Activated naive CD4-positive, alpha-beta T cell treated with anti-CD3 and anti-CD28 coated beads, Interleukin-2, amount 50 U/mL, for 72 hours (primary cell): ENCODE data around the gene SLC26A2. TPM values are rescaled to one million over a fixed set of nuclear protein-coding genes. Genes with fewer than 3 reads are reported as not detected.
A peak's percentile ranks its signal among the peaks of the same experiment; 100 is the strongest.

Source experiments
- ATAC-seq, 2 donors: fragments of 150-1000 bp; cut with Tn5 transposase; 2 replicates each; pipeline ENCODE4 v1.10.0; 2021; ENCODE audit warnings: mild to moderate bottlenecking in 2 of 2, moderate library complexity in 2 of 2
- DNase-seq, 2 donors: peaks; one replicate each; pipeline ENCODE4 v3.0.0; 2021 to 2022; ENCODE audit warnings: low spot score in 2 of 2
- H3K27ac Mint-ChIP-seq, 2 donors: one replicate each; pipeline ENCODE4 v1.8.0; 2022; ENCODE audit warnings: mild to moderate bottlenecking in 2 of 2, mixed read lengths in 2 of 2
- H3K36me3 Mint-ChIP-seq, 2 donors: one replicate each; pipeline ENCODE4 v1.8.0; 2022; ENCODE audit warnings: mixed read lengths in 2 of 2
- H3K9me3 Mint-ChIP-seq, 2 donors: one replicate each; pipeline ENCODE4 v1.8.0; 2022; ENCODE audit warnings: mixed read lengths in 2 of 2
- total RNA-seq, 2 donors: library from RNA; stranded (reverse); gene quantifications; one replicate each; pipeline ENCODE4 v1.2.3, GENCODE V29; 2022

The SLC26A2 gene
- total RNA-seq, 2 donors from 2014 or later, result 3.9 to 8.4 TPM

DNA sequence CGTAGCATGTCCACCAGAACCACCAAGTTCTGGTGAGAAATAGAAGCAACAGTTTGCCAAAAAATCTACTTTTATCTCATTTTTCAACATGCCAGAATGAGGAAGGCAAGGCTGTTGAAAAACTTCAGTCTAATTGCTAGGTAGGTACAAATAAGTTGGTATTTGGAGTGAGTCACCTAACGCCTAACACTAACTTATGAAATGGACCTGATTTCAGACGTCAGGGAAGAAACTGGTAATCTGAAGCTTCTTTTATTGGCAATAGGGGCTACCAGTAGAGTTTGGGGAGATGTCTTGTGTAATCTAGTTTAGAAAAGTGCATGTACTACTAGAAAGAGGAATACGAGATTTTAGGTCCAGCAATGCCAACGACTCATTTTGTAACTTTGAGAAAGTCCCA, 11.6 kb upstream of the SLC26A2 start:
- H3K9me3 Mint-ChIP-seq, result no peaks in the 10 kb centered on the region
- DNase-seq, result no peak
- no peaks in the 10 kb centered on the region for H3K36me3 Mint-ChIP-seq
- ATAC-seq, result no peak
- H3K27ac Mint-ChIP-seq, result no peak overlapping the region

DNA sequence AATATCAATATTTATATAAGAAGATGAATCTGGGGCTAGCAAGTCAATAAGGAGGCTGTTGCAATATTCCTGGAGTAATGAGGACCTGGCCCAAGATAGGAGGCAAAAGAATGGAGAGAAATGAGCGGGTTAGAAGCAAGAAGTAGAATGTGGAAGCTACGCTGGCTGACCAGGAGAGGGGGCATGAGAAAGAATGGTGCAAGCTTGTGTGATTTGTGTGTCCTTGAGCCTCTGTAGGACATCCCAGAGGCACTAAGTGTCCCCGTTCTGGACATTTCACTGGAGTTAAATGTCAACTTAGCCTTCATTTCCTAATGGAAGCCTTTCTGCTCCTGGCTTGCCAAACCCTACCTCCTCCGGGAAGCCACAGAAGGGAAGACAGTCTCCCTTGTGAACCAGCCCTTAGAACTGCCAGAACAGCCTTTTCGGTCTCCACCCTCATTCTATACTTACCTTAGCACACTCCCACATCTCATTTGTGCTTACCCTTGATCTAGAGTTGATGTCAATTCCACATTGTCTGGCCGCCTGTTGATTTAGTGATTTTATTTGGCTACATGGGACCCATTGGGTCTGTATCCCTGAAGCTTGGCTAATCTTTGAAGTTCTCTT, 9.3 kb upstream of the SLC26A2 start:
- H3K9me3 Mint-ChIP-seq, result no peaks in the 10 kb centered on the region
- no peak overlapping the region for H3K27ac Mint-ChIP-seq
- H3K36me3 Mint-ChIP-seq, result no peaks in the 10 kb centered on the region
- ATAC-seq (no peak), DNase-seq (no peak)

DNA sequence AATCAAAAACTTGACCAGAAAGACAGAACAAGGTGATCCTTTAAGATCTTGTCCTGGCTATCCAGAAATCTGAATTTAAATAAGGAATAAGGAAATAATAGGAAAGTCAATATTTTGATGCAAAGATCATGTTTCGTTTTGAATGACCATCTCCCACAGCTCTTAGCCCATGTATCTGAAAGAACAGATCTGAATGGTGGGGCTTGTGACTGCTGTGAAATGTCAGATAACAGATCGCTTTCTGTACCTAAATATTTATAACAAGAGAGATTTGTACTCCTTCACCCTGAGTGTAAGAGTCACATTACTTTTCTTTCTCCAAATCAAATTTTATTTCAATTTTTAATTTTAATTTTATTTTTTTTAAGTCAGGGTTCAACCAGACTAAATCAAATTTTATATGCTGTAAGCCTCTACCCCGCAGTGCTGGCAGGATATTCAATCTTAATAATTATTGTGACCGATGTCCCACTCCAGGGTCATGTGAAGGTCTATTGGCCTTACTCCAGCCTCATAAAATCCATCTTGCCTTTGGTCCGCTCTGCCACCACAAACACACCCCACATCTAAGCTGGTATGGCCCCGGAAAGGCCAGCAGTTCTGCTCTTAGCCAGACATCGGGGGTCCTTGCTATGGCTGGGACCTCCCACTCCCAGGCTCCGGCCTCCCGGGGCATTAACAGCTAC, 7.0 kb upstream of the SLC26A2 start:
- DNase-seq, result no peak
- no peaks in the 10 kb centered on the region for H3K36me3 Mint-ChIP-seq
- no peak overlapping the region for H3K27ac Mint-ChIP-seq
- no peaks in the 10 kb centered on the region for H3K9me3 Mint-ChIP-seq
- ATAC-seq, result no peak

DNA sequence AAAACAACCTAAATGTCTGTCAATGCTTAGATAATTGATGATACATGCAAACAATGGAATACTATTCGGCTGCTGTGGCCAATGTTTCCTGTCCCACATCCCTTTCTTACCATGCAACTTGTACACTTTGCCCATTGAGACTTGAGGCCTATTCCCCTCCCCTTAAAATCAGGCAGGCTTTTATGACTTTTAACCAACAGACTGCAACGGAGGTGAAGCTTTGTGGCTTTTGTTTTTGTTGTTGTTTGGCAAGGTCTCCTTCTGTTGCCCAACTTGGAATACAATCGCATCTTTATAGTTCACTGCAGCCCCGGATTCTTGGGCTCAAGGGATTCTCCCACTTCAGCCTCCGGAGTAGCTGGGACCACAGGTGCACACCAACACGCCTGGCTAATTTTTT, 5.8 kb upstream of the SLC26A2 start:
- Mint-ChIP-seq H3K27ac (no peak overlapping the region), H3K36me3 (peaks cover 0 to 4% of the 10 kb centered on the region in 2 donors), H3K9me3 (no peaks in the 10 kb centered on the region)
- DNase-seq, result no peak
- ATAC-seq, result no peak

DNA sequence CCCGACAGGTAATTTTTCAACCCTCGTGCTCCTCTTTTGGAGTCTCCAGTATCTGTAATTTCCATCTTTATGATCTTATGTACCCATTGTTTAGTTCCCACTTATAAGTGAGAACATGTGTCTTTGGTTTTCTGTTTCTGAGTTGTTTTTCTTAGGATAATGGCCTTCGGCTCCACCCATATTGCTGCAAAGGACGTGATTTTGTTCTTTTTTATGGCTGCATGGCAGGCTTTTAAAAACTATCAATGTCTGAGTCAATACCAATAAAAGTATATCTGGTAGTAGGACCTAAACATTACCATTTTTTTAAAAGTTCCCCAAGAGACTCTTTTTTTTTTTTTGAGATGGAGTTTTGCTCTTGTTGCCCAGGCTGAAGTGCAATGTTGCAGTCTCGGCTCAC, 3.9 kb upstream of the SLC26A2 start:
- ATAC-seq, result no peak
- Mint-ChIP-seq H3K27ac (no peak overlapping the region), H3K36me3 (peaks cover 0 to 9% of the 10 kb centered on the region in 2 donors), H3K9me3 (no peaks in the 10 kb centered on the region)
- DNase-seq, result no peak

DNA sequence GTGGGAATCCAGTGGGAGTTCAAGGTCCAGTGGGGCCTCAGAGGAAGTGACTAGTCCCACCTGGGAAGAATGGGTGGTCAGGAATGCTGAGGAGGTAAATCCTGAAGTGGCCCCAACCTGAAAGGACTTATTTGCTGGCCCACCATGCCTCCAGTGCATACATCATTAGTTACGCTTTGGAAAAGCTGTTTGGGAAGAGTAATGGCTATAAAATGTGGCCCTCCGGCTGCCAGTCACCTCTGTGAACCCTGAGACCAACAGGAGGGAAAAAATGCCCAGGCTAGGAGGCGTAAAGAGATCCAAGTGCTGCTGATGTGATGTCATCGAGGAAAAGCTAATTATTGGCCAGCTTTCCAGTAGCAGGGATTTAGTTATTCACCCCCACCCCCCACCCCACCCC, 2.7 kb upstream of the SLC26A2 start:
- H3K27ac Mint-ChIP-seq, result no peak overlapping the region
- no peak for DNase-seq
- ATAC-seq, result no peak
- H3K9me3 Mint-ChIP-seq, result no peaks in the 10 kb centered on the region
- peaks cover 0 to 9% of the 10 kb centered on the region in 2 donors for H3K36me3 Mint-ChIP-seq

DNA sequence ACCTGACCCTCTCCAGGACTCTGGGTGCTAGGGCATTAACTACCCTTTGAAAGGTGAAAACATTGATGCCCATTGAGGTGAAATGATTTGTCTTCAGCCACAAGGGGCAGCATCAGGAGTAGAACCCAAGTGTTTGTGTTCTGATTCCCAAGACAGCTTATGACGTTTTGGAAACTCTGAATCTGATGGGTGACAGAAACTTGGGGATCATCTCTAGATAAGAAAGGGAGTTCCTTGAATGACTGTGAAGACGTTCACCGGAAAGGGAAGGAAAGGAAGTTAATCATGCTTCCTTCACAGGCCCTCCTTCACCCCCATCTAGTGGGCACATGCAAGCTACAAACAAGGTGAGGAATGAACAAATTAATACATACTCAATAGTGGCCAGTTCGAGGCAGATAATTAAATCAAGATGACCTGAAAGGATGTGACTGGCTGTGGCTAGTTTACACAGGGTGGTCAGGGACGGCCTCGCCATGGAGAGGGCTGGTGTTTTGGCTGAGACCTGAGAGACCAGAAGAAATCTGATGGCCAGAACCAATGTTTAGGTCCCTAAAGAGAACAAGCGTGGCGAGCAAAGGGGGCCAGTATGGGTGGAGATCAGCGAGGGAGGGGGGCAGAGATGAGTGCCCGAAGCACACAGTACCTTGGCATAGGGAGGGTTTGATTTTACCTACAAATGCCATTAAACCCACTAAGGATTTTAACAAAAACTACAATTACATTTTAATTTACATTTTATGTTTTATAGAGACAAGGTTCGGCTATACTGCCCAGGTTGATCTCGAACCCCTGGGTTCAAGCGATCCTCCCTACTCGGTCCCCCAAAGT, 937 bp upstream of the SLC26A2 start:
- ATAC-seq, result peak; percentile 51 to 56
- H3K9me3 Mint-ChIP-seq, result no peaks in the 10 kb centered on the region

DNA sequence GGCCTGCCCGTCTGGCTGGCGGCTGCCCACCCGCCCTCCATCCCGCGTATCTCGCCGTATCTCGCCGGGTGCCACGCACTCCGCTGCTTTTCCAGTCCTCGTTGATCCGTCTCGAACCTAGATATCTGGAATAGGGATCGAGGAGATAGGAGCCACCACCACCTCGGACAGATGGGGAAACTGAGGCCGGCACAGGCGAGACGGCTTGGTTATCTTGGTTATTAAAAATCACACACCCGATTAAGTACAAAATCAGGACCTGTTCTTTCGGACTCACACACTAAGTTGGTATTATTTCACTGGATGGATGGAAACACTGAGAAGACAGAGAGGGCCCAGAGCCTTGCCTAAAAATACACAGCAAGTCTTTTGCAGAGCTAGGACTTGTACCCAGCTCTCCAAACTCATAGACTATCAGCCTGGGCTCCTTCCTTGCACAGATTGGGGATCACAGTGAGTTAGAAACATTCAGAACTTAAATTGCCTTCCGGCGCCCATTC, 678 bp downstream of the SLC26A2 start:
- ATAC-seq (no peak), DNase-seq (no peak)
- Mint-ChIP-seq H3K27ac (peak overlapping the region; percentile 73 to 99), H3K36me3 (peaks cover 0 to 9% of the 10 kb centered on the region in 2 donors), H3K9me3 (no peaks in the 10 kb centered on the region)

More for the DNA sequence above, 937 bp upstream of the SLC26A2 start:
- H3K27ac Mint-ChIP-seq, result peak overlapping the region; percentile 99
- DNase-seq, result peak; percentile 55 to 59
- peaks cover 0 to 9% of the 10 kb centered on the region in 2 donors for H3K36me3 Mint-ChIP-seq

DNA sequence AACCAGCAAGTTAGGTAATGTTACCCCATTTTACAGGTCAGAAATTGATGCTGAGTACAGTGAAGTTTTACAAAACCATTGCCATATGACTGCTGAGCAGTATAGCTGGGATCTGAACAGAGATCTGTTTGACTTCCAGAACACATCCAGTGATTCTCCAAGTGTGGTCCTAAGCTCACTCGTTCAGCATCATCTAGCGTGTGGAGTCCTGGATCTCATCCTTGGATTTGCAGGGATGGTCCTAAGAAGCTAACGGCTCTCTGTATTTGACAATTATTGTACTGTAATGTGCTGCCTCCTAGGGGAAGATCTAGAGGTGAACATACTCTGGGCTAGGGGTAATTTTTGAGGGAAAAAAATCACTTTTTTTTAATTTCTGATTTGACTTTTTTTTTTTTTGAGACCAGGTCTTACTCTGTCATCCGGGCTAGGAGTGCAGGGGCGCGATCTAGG, 1.4 kb downstream of the SLC26A2 start:
- Mint-ChIP-seq H3K9me3 (no peaks in the 10 kb centered on the region), H3K27ac (peak overlapping the region in 1 of 2 donors; percentile 99), H3K36me3 (peaks cover 0 to 9% of the 10 kb centered on the region in 2 donors)
- ATAC-seq (no peak), DNase-seq (no peak)

DNA sequence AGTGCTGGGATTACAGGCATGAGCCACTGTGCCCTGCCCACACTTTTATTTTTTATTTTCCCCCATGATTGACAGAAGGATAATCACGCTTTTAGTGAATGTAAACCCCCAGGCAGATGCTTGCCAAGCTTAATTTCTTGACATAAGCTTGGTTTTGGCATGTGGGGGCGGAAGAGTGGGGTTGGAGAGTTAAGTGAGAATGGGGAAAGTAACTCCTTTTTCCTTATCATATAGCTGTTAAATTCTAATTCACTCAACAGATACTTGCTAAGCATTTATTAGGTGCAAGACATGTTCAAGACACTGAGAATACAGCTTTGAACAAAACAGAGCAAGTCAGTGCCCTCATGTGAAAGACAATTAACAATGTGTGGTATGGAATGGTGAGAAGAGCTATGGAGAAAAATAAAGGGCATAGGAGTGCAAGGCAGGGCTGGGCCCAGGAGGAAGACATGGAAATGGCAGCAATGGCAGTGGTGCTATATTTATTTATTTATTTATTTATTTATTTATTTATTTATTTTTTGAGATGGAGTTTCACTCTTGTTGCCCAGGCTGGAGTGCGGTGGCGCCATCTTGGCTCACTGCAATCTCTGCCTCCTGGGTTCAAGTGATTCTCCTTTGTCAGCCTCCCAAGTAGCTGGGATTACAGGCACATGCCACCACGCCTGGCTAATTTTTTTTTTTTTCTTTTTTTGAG, 2.2 kb downstream of the SLC26A2 start:
- DNase-seq (no peak), ATAC-seq (no peak)
- Mint-ChIP-seq H3K27ac (peak overlapping the region in 1 of 2 donors; percentile 99), H3K9me3 (no peaks in the 10 kb centered on the region), H3K36me3 (peaks cover 0 to 9% of the 10 kb centered on the region in 2 donors)

DNA sequence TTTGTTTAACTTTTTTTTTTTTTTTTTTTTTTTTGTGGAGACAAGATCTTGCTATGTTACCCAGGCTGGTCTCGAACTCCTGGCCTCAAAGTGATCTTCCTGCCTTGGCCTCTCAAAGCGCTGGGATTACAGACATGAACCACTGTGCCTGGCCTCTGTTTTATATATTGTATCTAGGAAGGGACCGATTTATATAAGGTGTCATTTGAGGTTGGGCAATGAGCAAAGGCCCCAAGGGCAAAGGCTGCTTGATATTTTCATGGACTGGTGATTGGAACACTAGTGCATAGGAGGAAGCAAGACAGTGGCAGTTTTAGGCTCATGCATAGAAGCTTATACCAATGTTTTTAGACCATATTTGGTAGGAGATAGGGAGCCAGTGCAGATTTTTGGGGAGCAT, 3.2 kb downstream of the SLC26A2 start:
- Mint-ChIP-seq H3K36me3 (peaks cover 0 to 9% of the 10 kb centered on the region in 2 donors), H3K27ac (no peak overlapping the region), H3K9me3 (no peaks in the 10 kb centered on the region)
- no peak for DNase-seq
- ATAC-seq, result no peak

DNA sequence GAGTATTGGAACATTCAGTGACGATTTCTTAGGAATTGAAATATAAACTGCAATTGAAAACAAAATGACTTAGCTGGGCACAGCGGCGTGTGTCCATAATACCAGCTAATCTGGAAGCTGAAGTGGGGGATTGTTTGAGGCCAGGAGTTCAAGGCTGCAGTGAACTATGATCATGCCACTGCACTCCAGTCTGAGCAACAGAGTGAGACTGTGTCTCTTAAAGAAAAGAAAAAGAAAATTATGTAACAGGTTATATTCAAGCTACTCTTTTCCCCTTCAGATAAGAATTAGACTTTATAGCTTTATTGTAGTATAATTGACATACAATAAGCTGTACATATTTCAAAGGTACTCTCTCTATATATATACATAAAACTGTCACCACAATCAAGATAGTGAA, 6.4 kb downstream of the SLC26A2 start:
- no peak for DNase-seq
- Mint-ChIP-seq H3K36me3 (peaks cover 0 to 4% of the 10 kb centered on the region in 2 donors), H3K9me3 (no peaks in the 10 kb centered on the region), H3K27ac (no peak overlapping the region)
- no peak for ATAC-seq

DNA sequence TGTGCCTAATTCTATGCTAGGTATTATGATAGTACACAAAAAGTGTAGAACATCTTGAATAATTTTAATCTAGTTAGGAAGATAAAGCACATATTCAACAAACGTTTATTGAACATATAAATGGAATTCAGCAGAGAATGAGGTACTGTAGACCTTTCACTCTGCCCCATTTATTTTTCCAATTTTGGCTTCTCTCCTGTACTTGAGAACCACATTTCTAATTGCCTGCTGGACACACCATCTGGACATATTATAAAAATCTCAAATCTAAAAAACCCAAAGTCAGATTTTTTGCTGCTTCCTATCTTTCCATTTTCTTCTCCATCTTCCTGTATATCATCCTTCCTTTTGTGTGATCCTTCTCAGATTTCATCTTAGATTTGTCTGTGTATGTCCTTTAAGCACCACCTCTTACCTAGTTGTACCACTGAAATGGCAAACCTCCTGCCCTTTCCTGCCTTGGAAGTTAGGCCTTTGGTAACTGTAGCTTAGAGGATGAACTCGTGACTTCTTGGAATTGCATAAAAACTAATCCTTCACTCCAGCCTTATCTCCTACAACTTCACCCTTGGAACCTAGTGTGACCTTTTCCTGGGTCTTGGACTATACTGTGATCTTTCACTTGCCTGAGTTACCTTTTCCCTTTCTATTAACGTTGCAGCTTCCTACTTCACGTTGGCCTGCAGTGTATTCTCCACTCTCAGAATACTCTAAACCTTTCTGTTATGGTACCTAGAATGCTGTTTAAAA, 8.8 kb downstream of the SLC26A2 start:
- DNase-seq (no peak), ATAC-seq (no peak)
- Mint-ChIP-seq H3K36me3 (peaks cover 0 to 4% of the 10 kb centered on the region in 2 donors), H3K9me3 (no peaks in the 10 kb centered on the region), H3K27ac (peak overlapping the region in 1 of 2 donors; percentile 28)

DNA sequence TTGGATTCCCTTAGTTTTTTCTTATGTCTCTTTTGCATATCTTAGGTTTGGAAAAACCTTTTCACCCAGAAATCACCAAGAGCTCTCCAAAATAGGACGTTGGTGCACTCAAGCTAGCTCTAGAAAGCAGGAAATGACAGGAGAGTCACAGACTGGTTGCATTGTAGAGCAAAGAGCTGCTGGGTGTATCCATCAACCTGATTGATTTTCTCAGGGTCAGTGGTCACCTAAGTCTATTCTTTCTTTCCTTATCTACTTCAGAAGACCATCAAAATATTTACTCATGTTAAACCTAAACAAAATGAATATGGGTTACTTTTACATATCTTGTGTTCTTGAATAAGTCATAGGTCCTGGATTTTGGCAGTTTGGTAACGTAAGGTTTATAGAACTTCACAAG, 14.9 kb downstream of the SLC26A2 start:
- Mint-ChIP-seq H3K9me3 (no peaks in the 10 kb centered on the region), H3K27ac (no peak overlapping the region), H3K36me3 (peaks cover 0 to 14% of the 10 kb centered on the region in 2 donors)
- no peak for ATAC-seq
- DNase-seq, result no peak

DNA sequence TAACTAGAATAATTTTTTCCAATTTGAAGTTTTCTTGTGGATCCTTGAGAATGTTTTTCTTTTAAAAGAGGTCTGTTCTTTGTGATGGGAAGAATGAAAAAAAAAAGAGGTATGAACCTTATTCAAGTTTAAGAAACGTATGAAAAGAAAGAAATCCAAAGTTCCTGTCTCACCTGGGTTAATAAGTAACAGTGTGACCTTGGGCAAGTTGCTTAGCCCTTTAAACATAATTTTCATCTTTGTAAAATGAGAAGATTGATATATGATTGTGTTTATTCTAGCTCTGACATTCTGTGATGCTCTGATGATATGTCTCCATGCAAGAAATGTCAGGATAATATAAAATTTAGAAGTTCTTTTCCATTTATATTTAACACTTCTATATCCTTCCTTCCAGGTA, 19.3 kb downstream of the SLC26A2 start:
- Mint-ChIP-seq H3K36me3 (peaks cover 0 to 22% of the 10 kb centered on the region in 2 donors), H3K27ac (no peak overlapping the region), H3K9me3 (no peaks in the 10 kb centered on the region)
- no peak for ATAC-seq
- DNase-seq, result no peak

DNA sequence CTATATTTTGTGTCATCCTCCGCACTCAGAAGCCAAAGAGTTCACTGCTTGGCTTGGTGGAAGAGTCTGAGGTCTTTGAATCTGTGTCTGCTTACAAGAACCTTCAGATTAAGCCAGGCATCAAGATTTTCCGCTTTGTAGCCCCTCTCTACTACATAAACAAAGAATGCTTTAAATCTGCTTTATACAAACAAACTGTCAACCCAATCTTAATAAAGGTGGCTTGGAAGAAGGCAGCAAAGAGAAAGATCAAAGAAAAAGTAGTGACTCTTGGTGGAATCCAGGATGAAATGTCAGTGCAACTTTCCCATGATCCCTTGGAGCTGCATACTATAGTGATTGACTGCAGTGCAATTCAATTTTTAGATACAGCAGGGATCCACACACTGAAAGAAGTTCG, 20.6 kb downstream of the SLC26A2 start:
- H3K27ac Mint-ChIP-seq, result no peak overlapping the region
- DNase-seq, result no peak
- no peak for ATAC-seq
- H3K36me3 Mint-ChIP-seq, result peaks cover 0 to 17% of the 10 kb centered on the region in 2 donors
- no peaks in the 10 kb centered on the region for H3K9me3 Mint-ChIP-seq
